SKM-1 treated with dmso at 0.1 percent for 144 hours (cell line): ENCODE measurements around the gene RCC2.
"Not testable (repeated sequence)": the region's sequence is repeated elsewhere in the genome, so short reads cannot be mapped to it uniquely, and the experiment has no call there.

ENCODE experiments used
- DNase-seq: peaks from one replicate; lab custom pipeline; 2025; ENCODE audit not compliant: unreplicated experiment; lab: John Stamatoyannopoulos, UW

Gene RCC2

DNA sequence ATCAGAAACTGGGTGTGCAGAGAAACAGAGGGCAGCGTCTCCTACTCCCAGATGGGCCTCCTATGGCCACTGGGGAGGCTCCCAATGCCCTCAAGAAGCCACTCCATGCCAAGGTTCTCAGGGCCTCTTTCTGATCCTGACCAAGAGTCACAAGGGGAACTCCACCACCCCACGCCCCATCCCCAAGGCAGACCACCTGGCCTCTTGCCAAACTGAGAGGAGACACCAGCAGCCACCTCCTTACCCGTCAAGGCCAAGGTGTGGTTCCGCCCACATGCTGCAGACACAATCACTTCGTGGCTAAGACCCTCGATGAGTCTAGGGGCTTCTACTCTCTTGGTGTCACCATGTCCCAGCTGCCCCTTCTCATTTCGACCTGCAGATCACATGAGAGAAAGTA lies 17.0 kb downstream of the RCC2 start:
- no peak for DNase-seq

- DNase-seq, result no peak
Measured at GRCh38 chr1:17420391-17420918, 19.0 kb downstream of the RCC2 start.

DNA sequence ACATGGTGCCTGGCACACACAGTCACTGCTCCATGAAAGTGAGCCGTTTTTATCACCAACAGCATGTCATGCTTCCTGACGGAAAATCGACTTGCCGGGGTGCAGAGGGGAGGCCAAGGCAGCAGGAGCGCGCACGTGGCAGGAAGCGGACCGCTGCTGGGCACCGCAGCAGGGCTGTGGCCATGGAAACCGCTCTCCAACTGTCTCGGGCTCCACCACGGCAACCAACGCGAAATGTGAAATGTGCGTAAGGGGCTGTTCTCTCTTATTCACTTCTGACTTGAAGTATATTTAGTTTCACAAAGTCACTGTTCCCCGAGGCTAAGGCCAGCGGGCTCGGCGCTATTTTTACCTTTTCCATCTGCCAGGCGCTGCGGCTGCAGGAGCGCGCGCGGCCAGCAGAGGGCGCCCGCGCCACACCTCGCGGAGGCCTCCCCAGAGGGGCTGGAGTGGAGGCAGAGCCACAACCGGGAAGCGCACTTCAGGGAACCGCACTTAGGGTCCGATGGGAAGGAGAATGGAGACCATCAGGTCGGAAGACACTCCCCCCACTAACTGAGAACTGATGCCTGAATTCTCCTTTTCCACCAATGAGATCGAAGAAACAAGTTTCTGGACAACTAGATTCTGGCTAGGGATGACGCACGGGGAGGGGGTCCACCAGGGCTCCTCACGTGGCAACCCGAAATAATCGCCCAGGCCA lies 19.7 kb downstream of the RCC2 start:
- DNase-seq, result no peak

DNA sequence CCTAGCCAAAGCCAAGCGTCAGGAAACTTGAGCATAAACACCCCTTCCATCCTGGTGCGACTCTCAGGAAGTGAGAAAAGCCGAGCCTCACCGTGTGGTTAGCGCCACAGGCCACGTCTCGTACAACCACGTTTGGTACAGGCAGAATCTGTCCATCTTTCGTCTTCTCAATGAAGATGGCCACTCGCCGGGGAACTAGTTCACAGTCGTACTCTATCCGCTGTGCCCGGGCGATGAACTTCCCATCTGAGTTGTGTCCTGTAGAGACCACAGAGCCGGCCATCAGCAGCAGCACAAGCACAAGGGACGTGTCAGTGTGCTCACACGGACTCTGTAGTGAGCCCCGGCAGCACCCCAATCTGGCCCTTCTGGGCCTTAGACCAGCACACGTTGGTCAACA lies 23.1 kb downstream of the RCC2 start:
- no peak for DNase-seq

DNA sequence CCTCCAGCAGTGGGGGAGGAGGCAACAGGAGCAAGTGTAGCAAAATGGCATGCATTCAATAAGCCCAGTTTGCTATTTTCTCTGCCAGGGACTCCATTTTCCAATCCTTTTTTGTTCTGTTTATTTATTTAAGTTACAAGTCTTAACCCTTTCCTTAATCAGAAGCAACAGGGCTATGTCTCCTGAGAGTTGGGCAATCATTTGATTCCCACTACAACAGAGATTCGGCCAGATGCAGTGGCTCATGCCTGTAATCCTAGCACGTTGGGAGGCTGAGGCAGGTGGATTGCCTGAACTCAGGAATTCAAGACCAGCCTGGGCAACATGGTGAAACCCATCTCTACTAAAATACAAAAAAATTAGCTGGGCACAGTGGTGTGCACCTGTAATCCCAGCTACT lies 25.5 kb downstream of the RCC2 start:
- no peak for DNase-seq

GRCh38 chr1:17412093-17412870 lies 27.2 kb downstream of the RCC2 start:
- DNase-seq, result no peak

DNA sequence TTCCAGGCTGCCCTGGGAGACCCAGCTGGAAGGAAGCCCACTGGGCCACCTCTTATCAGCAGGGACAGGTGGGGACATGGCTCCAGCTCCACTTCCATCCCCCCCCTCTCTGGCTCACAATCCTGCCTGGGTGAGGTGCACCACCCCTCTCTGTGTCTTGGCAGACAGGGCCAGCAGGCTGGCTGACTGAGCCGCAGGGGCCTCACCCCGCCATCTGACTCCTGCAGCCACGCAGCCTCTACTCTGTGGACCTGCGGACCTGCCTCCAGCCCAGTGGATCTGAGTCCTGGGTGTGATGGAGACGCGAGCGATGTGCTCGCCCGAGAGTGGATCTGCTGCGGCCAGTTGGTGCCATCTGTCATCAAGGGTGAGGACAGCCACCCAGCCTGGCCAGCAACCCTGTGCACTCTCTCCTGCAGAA lies 30.1 kb downstream of the RCC2 start:
- no peak for DNase-seq

- not testable (repeated sequence) for DNase-seq
Measured at GRCh38 chr1:17407786-17408514, 31.5 kb downstream of the RCC2 start.

GRCh38 chr1:17406760-17407475 lies 32.6 kb downstream of the RCC2 start:
- DNase-seq, result not testable (repeated sequence)

DNA sequence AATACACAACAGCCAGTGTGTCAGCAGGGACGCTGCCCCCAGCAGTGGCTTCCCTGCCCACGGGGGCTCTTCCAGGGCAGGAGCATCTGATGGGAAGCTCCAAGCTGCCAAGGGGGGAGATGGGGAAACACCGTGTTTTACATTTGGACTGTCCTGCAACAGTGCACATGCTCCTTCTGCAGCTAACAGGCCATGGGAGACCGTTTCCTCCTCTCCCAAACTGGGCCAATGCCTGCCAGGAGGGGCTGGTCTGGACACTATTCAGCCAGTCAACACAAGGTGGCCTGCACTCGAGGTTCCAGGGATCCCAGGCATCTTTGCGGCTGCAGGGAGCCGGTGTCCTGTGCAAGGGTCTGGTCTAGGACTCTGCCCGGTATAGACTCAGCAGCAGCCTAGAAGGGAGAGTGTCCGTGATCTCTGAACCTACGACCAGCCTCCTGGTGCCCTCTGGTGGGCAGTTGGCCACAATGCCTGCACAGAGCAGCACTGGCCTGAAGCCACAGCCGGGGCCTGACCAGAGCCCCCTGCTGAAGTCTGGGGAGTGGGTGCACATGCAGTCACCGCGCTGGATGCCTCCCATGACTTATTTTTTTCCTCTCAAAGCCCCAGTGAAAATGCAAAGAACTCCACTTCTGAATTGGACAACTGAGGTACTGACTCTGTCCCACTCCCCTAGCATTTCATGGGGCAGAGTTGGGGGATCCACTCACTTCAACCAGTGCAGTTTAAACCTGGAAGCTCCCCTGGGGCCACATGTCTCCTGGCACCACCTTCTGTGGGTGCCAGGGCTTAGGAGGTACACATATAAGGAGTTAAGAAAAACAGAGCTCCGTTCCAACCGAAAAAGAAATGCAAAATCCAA lies 33.3 kb downstream of the RCC2 start:
- DNase-seq, result peak; percentile 60

DNA sequence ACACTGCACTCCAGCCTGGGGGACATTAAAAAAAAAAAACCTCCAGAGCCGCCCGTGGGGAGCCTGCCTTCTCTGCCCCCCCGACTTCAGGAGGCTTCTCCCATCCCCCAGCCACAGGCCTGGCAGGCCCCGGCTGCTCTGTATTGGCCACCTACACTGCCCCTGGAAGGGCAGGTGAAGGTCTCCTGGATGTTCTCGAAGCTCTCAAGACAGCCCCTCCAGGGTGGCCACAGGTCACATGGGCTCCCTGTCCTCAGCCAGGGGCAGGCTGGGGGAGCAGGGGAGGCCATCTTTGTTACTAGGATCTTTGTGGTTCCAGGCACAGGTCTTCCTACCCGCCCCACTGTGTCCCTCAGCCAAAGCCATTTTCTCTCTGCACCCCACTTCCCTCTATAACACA lies 34.7 kb downstream of the RCC2 start:
- no peak for DNase-seq

DNA sequence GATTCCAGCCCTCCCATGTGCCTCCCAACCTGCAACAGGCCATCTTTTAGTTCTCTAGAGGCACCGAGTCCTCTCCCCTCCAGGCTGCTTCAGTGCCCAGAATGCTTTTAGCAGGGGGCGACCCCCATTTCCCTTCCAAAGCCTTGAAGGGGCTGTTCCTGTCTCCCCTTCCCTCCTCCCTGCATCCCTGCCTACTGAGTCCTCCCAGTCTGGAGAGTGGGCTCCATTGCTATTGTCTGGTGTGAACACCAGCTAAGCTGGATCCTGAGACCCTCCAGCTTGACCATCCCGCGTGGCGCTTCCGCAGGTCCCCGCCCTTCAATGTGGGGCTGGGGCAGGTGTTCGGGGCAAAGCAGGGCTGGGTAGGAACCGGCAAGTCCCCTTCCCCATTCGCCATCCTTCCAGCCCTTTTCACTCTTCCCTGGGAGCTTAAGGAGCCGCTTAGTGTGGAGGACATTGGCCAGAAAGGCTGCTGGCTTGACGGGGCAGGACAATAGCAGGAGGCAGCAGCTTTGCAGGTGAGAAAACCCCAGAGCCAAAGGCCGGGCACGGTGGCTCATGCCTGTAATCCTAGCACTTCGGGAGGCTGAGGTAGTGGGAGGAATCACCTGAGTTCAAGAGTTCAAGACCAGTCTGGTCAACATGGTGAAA lies 35.3 kb downstream of the RCC2 start:
- no peak for DNase-seq

DNA sequence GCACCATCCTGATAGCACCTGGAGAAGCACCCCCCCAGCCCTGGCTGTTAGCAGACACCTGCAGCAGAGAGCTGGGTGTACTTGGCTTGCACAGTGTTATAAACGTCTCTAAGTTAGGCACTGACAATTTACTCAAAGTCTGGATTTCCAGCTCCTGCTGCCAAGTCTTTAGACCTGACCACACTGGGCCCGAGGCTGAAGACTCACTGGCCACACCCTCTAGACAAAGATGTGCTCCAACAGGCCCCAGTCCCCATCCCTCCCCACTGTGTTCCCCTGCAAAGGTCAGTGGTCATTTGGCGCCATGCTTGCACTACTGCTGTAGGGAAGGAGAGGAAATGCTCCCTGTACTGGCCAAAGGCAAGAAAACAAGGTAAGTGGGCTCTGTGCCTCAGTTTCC lies 36.4 kb downstream of the RCC2 start:
- DNase-seq, result no peak

- no peak for DNase-seq
Measured at GRCh38 chr1:17401841-17402240, 37.6 kb downstream of the RCC2 start.

DNA sequence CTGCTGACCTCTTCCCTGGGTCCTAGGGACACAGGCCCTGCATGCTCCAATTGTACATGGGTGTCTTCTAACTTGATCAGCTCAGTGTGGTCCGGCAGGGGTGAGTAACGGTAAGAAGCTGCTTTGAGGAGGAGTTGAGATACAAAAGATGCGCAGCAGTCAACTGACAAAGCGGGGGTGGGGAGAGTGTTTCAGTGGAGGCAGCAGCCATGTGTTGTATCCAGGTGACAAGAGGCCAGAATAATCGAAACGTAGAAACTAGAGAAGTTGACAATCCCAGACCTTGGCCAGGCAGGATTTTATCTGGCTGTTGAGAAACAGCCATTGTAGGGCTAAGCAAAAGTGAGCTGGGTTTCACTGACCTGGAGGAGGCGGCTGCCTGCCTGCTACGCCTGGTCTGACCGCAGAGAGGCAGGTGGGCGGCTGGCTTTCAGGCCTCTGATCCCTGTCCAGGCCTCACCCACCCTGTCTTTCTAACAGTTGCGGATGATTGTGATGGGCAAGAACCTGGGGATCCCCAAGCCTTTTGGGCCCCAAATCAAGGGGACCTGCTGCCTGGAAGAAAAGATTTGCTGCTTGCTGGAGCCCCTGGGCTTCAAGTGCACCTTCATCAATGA lies 38.6 kb downstream of the RCC2 start:
- no peak for DNase-seq

GRCh38 chr1:17397910-17398695 lies 41.4 kb downstream of the RCC2 start:
- DNase-seq, result peak; percentile 78

- DNase-seq, result no peak
Measured at GRCh38 chr1:17393230-17393629, 46.2 kb downstream of the RCC2 start.

DNA sequence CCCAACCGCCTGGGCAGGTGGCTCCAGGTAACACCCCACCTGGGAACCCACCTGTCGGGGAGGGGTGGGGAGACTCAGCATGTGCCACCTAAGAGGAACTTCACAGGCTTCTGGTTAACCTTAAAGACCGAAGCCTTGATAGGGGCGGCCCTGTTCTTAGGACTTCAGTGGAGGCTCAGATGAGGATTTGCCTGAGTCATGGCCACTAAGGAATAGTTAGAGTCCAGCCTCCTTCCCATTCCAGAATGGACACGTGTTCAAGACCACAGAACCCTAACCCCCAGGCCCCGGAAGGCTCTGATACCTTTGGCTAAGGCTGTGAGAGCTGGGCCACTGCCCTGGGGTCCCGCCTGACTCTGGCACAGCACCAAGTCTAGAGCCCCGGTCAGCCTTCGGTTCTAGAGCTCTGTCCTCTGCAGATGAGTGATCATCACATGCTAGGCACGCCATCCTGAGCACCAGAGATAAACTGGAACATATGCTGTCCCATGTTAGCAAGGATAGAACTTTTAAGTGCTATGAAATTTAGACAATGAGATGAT lies 47.2 kb downstream of the RCC2 start:
- DNase-seq, result no peak
